UCSD-AML1 (cell line): ENCODE results near the gene GPN3.
"Not testable (repeated sequence)": the region's sequence is repeated elsewhere in the genome, so short reads cannot be mapped to it uniquely, and the experiment has no call there.

Experiments used
- DNase-seq: peaks from one replicate; lab custom pipeline; 2025; ENCODE audit not compliant: unreplicated experiment; lab: John Stamatoyannopoulos, UW

GPN3 gene

GRCh38 chr12:110449799-110450497 is 18.1 kb downstream of the GPN3 start, which contains the start of gene ARPC3:
TSS of gene ARPC3 (minus strand) at chr12:110450337. CDS start at chr12:110450260, 77 bp downstream.
- peak; percentile 97 for DNase-seq

GRCh38 chr12:110444455-110444854 is 23.6 kb downstream of the GPN3 start:
- no peak for DNase-seq

- no peak for DNase-seq
These were observed 31.8 kb downstream of the GPN3 start for GRCh38 chr12:110436231-110436630.

GRCh38 chr12:110431957-110432587 is 36.0 kb downstream of the GPN3 start:
- DNase-seq = no peak

GRCh38 chr12:110429676-110430075 is 38.4 kb downstream of the GPN3 start:
- not testable (repeated sequence) for DNase-seq

- DNase-seq = no peak
These were observed 41.7 kb downstream of the GPN3 start for GRCh38 chr12:110426406-110426805.

- DNase-seq = no peak
These were observed 43.8 kb downstream of the GPN3 start for GRCh38 chr12:110424237-110424636.

GRCh38 chr12:110421701-110422100 is 46.4 kb downstream of the GPN3 start:
- no peak for DNase-seq

GRCh38 chr12:110421159-110421661 is 46.8 kb downstream of the GPN3 start:
- no peak for DNase-seq

- not testable (repeated sequence) for DNase-seq
These were observed 47.4 kb downstream of the GPN3 start for GRCh38 chr12:110420644-110421043.

GRCh38 chr12:110417113-110417512 is 50.9 kb downstream of the GPN3 start:
- not testable (repeated sequence) for DNase-seq

- not testable (repeated sequence) for DNase-seq
These were observed 58.0 kb downstream of the GPN3 start for GRCh38 chr12:110410086-110410485.

GRCh38 chr12:110405126-110405662 is 62.9 kb downstream of the GPN3 start:
- DNase-seq = not testable (repeated sequence)

- peak; percentile 73 for DNase-seq
These were observed 63.9 kb downstream of the GPN3 start for GRCh38 chr12:110403976-110404682.

- DNase-seq = peak; percentile 87
These were observed 64.7 kb downstream of the GPN3 start, which contains the start of gene ANAPC7 for GRCh38 chr12:110403146-110403975. TSS of gene ANAPC7 (minus strand) at chr12:110403708. CDS start at chr12:110403627, 81 bp downstream.
